ENCODE results near the gene NHEJ1.

NHEJ1 gene

DNA sequence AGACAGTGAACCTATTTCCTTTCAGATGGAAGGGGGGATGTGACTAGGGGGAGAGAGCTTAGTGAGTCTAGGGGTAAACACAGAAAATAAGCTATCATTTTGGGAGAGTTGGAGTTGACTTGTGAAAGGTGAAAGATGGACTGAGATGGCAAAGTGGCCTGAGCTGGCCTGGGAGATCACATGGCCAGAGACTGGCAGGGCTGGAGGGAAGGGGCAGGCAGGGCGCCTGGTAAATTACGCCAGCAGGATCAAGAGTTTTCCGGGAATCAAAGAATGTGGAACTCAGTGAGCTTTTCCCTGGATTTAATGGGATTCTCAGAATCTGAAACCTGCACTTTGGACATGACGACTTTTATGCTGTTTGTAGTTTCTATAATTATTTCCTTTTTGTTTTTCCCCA, 118.5 kb downstream of the NHEJ1 start:
- H3K9me3 ChIP-seq (ENCODE audit: control insufficient read depth, insufficient read depth, low read length) = no peaks in the 10 kb centered on the region
- TF ChIP-seq, protein P1, sequence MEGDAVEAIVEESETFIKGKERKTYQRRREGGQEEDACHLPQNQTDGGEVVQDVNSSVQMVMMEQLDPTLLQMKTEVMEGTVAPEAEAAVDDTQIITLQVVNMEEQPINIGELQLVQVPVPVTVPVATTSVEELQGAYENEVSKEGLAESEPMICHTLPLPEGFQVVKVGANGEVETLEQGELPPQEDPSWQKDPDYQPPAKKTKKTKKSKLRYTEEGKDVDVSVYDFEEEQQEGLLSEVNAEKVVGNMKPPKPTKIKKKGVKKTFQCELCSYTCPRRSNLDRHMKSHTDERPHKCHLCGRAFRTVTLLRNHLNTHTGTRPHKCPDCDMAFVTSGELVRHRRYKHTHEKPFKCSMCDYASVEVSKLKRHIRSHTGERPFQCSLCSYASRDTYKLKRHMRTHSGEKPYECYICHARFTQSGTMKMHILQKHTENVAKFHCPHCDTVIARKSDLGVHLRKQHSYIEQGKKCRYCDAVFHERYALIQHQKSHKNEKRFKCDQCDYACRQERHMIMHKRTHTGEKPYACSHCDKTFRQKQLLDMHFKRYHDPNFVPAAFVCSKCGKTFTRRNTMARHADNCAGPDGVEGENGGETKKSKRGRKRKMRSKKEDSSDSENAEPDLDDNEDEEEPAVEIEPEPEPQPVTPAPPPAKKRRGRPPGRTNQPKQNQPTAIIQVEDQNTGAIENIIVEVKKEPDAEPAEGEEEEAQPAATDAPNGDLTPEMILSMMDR (IDR thresholded peaks at IDR 0.05; ENCODE audit: low read depth, low read length, poor library complexity, severe bottlenecking) = no peak
- no peak for TF ChIP-seq EZH2phosphoT487 (IDR thresholded peaks at IDR 0.05; ENCODE audit: borderline replicate concordance, low read length)
- H3K27ac ChIP-seq (ENCODE audit: low read depth, low read length) = no peak overlapping the region
- no peaks in the 10 kb centered on the region for H3K4me1 ChIP-seq (ENCODE audit: control insufficient read depth, low read length)
- H3F3A ChIP-seq (ENCODE audit: control insufficient read depth, insufficient read depth) = no peaks in the 10 kb centered on the region
- H3K9me2 ChIP-seq (replicated peaks; ENCODE audit: control insufficient read depth, low read length) = no peaks in the 10 kb centered on the region
- 0 out of 2 replicates have a peak, but pooled peaks cover 5% of the 10 kb centered on the region for H4K20me1 ChIP-seq (ENCODE audit: control insufficient read depth, insufficient read depth, low read depth, low read length)
- no peaks in the 10 kb centered on the region for H3K36me3 ChIP-seq (ENCODE audit: control insufficient read depth, low read length)
- H3K79me2 ChIP-seq (ENCODE audit: control insufficient read depth, low read length) = no peaks in the 10 kb centered on the region
- H3K27me3 ChIP-seq (ENCODE audit: control insufficient read depth, low read length) = peaks cover 13% of the 10 kb centered on the region
- no peak overlapping the region for H3K4me3 ChIP-seq (ENCODE audit: low read length)
- no peak overlapping the region for H3K4me2 ChIP-seq (ENCODE audit: low read length)

DNA sequence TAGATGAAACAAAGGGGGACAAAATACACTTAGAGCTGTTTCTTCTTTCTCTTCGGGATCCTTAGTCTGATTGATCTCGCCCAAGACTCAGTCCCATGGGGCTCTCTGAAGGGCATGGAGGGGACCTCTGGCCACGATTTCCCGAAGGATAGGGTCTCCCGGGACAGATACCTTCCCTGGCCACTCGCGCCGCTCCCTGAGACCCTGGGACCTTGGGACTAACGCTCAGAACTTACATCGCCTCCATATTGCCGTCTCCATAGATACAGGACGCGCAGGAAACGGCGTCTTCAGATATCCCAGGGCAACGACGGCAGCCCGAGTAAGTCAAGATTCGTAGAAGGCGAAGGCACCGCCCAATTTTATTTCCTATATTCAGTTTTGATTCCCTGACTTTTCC, 119.4 kb downstream of the NHEJ1 start, which contains the start of gene CFAP65:
CFAP65 (minus strand) TSS at position 265 of the 400 bp plus-strand sequence. CDS start 2,468 bp downstream, outside the sequence.
- Histone ChIP-seq H3K9me2 (replicated peaks; ENCODE audit: control insufficient read depth, low read length) (no peaks in the 10 kb centered on the region), H3K4me3 (ENCODE audit: low read length) (no peak within 1 kb of the TSS), H3K9me3 (ENCODE audit: control insufficient read depth, insufficient read depth, low read length) (no peaks in the 10 kb centered on the region), H3K27me3 (ENCODE audit: control insufficient read depth, low read length) (peaks cover 13% of the 10 kb centered on the region), H3K4me2 (ENCODE audit: low read length) (no peak within 1 kb of the TSS), H3F3A (ENCODE audit: control insufficient read depth, insufficient read depth) (no peaks in the 10 kb centered on the region), H3K79me2 (ENCODE audit: control insufficient read depth, low read length) (no peaks in the 10 kb centered on the region), H3K27ac (ENCODE audit: low read depth, low read length) (no peak within 1 kb of the TSS), H3K36me3 (ENCODE audit: control insufficient read depth, low read length) (no peaks in the 10 kb centered on the region), H3K4me1 (ENCODE audit: control insufficient read depth, low read length) (no peaks in the 10 kb centered on the region), H4K20me1 (ENCODE audit: control insufficient read depth, insufficient read depth, low read depth, low read length) (0 out of 2 replicates have a peak, but pooled peaks cover 5% of the 10 kb centered on the region)
- TF ChIP-seq EZH2phosphoT487 (IDR thresholded peaks at IDR 0.05; ENCODE audit: borderline replicate concordance, low read length) = no peak
- TF ChIP-seq, protein P1 (IDR thresholded peaks at IDR 0.05; ENCODE audit: low read depth, low read length, poor library complexity, severe bottlenecking) = no peak

DNA sequence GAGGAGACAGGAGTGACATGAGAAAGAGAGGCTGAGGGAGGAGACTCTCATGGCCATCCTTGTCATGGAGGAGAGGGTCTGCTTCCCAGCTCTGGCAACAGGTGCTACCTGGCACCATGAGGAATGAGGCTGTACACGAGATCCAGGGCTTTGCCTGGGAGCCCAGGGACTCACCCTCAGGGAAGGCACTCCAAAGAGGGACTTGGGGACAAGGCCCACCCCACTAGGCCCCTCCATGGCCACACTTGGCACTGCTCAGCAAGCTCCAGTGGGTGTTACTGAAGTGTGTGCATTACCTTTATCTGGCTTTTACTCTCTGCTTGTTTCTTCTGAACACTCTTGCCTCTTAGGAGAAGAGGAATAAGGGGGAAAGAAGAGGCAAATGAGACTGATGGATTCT, 122.0 kb downstream of the NHEJ1 start:
- H4K20me1 ChIP-seq (ENCODE audit: control insufficient read depth, insufficient read depth, low read depth, low read length) = 0 out of 2 replicates have a peak, but pooled peaks cover 5% of the 10 kb centered on the region
- TF ChIP-seq, protein P1 (IDR thresholded peaks at IDR 0.05; ENCODE audit: low read depth, low read length, poor library complexity, severe bottlenecking) = no peak
- TF ChIP-seq EZH2phosphoT487 (IDR thresholded peaks at IDR 0.05; ENCODE audit: borderline replicate concordance, low read length) = no peak
- H3K36me3 ChIP-seq (ENCODE audit: control insufficient read depth, low read length) = no peaks in the 10 kb centered on the region
- H3K9me2 ChIP-seq (replicated peaks; ENCODE audit: control insufficient read depth, low read length) = no peaks in the 10 kb centered on the region
- H3F3A ChIP-seq (ENCODE audit: control insufficient read depth, insufficient read depth) = no peaks in the 10 kb centered on the region
- no peak overlapping the region for H3K4me2 ChIP-seq (ENCODE audit: low read length)
- no peak overlapping the region for H3K27ac ChIP-seq (ENCODE audit: low read depth, low read length)
- no peaks in the 10 kb centered on the region for H3K9me3 ChIP-seq (ENCODE audit: control insufficient read depth, insufficient read depth, low read length)
- no peak overlapping the region for H3K4me3 ChIP-seq (ENCODE audit: low read length)
- no peaks in the 10 kb centered on the region for H3K79me2 ChIP-seq (ENCODE audit: control insufficient read depth, low read length)
- H3K27me3 ChIP-seq (ENCODE audit: control insufficient read depth, low read length) = peaks cover 27% of the 10 kb centered on the region
- no peaks in the 10 kb centered on the region for H3K4me1 ChIP-seq (ENCODE audit: control insufficient read depth, low read length)

Measured in DOHH2 (cell line).